Measurements from ENCODE around the gene SRRM3.
A peak's percentile ranks its signal among the peaks of the same experiment; 100 is the strongest.

SRRM3 gene

DNA sequence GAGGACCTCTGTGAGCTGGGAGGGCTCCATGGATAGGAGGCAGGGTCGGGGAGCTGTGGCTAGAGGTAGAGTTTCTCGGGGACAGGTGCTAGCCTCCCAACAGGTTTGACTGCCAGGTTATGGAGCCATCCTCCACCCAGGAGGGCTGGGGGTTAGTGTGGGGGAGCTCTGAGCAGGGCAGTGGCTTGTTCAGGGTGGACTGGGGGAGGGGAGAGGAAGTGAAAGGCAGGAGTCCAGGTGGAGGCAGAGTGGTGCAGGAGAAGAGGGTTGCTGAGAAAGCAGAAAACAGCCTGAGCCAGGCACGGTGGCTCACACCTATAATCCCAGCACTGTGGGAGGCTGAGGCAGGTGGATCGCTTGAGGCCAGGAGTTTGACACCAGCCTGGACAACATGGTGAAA lies 60.2 kb downstream of the SRRM3 start:
- Histone ChIP-seq H3K27ac (no peak overlapping the region), H3K9me3 (ENCODE audit: control insufficient read depth, low read length) (no peaks in the 10 kb centered on the region), H3K4me1 (no peaks in the 10 kb centered on the region), H3K9ac (no peak overlapping the region), H3K4me2 (ENCODE audit: low read length) (no peak overlapping the region), H3K4me3 (ENCODE audit: low read depth, low read length) (no peak overlapping the region), H2AFZ (no peak overlapping the region), H3K79me2 (no peaks in the 10 kb centered on the region), H3K36me3 (ENCODE audit: control insufficient read depth, insufficient read depth, low read length) (no peaks in the 10 kb centered on the region), H3K27me3 (ENCODE audit: control insufficient read depth, insufficient read depth, low read length) (no peaks in the 10 kb centered on the region)
- TF ChIP-seq CTCF (IDR thresholded peaks at IDR 0.05), result no peak

GRCh38 chr7:76262683-76263402 lies 61.1 kb downstream of the SRRM3 start:
- H3K79me2 ChIP-seq, result no peaks in the 10 kb centered on the region
- peak; percentile 78 for TF ChIP-seq CTCF (IDR thresholded peaks at IDR 0.05)
- H3K4me3 ChIP-seq (ENCODE audit: low read depth, low read length), result no peak overlapping the region
- H3K27me3 ChIP-seq (ENCODE audit: control insufficient read depth, insufficient read depth, low read length), result no peaks in the 10 kb centered on the region
- no peaks in the 10 kb centered on the region for H3K36me3 ChIP-seq (ENCODE audit: control insufficient read depth, insufficient read depth, low read length)
- no peaks in the 10 kb centered on the region for H3K9me3 ChIP-seq (ENCODE audit: control insufficient read depth, low read length)
- no peak overlapping the region for H2AFZ ChIP-seq
- H3K27ac ChIP-seq, result no peak overlapping the region
- no peak overlapping the region for H3K9ac ChIP-seq
- no peaks in the 10 kb centered on the region for H3K4me1 ChIP-seq
- no peak overlapping the region for H3K4me2 ChIP-seq (ENCODE audit: low read length)

DNA sequence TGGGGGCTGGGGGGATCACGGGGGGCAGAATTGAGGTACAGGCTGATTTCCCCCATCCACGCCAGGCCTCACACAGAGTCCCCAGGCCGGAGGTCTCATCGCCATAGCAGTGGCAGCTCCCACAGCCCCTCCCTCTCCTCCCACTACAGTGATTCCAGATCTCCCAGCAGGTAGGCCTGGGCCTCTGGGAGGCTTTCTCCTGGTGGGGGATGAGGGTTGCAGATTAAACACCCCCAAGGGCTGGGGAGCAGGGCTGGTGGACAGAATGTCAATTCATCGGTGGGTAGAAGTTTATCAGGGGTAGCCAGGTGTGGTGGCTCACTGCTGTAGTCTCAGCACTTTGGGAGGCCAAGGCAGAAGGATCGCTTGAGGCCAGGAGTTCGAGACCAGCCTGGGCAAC lies 63.6 kb downstream of the SRRM3 start:
- Histone ChIP-seq H2AFZ (no peak overlapping the region), H3K4me2 (ENCODE audit: low read length) (no peak overlapping the region), H3K36me3 (ENCODE audit: control insufficient read depth, insufficient read depth, low read length) (no peaks in the 10 kb centered on the region), H3K9ac (no peak overlapping the region), H3K9me3 (ENCODE audit: control insufficient read depth, low read length) (no peaks in the 10 kb centered on the region), H3K27ac (no peak overlapping the region), H3K79me2 (no peaks in the 10 kb centered on the region), H3K27me3 (ENCODE audit: control insufficient read depth, insufficient read depth, low read length) (no peaks in the 10 kb centered on the region), H3K4me3 (ENCODE audit: low read depth, low read length) (no peak overlapping the region), H3K4me1 (no peaks in the 10 kb centered on the region)
- TF ChIP-seq CTCF (IDR thresholded peaks at IDR 0.05), result no peak

- H3K4me2 ChIP-seq (ENCODE audit: low read length), result peak overlapping the region; percentile 87
- H3K36me3 ChIP-seq (ENCODE audit: control insufficient read depth, insufficient read depth, low read length), result no peaks in the 10 kb centered on the region
- H3K4me3 ChIP-seq (ENCODE audit: low read depth, low read length), result peak overlapping the region; percentile 57
- H3K79me2 ChIP-seq, result no peaks in the 10 kb centered on the region
- H3K9me3 ChIP-seq (ENCODE audit: control insufficient read depth, low read length), result no peaks in the 10 kb centered on the region
- no peaks in the 10 kb centered on the region for H3K27me3 ChIP-seq (ENCODE audit: control insufficient read depth, insufficient read depth, low read length)
- no peak for TF ChIP-seq CTCF (IDR thresholded peaks at IDR 0.05)
- no peak overlapping the region for H3K27ac ChIP-seq
- H2AFZ ChIP-seq, result no peak overlapping the region
- H3K4me1 ChIP-seq, result no peaks in the 10 kb centered on the region
- H3K9ac ChIP-seq, result no peak overlapping the region
Measured at GRCh38 chr7:76267107-76267893, 65.6 kb downstream of the SRRM3 start.

Data from parathyroid adenoma (tissue), 2 donors.